Prostate gland (tissue), 2 donors: Measurements from ENCODE around the gene NDRG2.

Source experiments
- POLR2A ChIP-seq: fragments of 450-650 bp; IDR thresholded peaks from one replicate; pipeline ENCODE4 v1.6.1; 2016; ENCODE audit warnings: antibody characterized with exemption, mild to moderate bottlenecking
- POLR2AphosphoS5 ChIP-seq: sonication (generic); formaldehyde crosslinking; IDR thresholded peaks from one replicate; pipeline ENCODE4 v1.6.1; 2017; ENCODE audit warnings: antibody characterized with exemption
- TF ChIP-seq, protein P1 (sequence below), 4 experiments: fragments of 200-600 bp in 2 of 4; fragments of 450-650 bp in 2 of 4; sonication (generic) in 2 of 4; IDR thresholded peaks; 1 replicate in 3 of 4; 2 replicates in 1 of 4; pipeline ENCODE4 v1.5.1; 2016 to 2019; ENCODE audit warnings: antibody characterized with exemption in 4 of 4, mild to moderate bottlenecking in 2 of 4, moderate library complexity in 2 of 4

DNA sequence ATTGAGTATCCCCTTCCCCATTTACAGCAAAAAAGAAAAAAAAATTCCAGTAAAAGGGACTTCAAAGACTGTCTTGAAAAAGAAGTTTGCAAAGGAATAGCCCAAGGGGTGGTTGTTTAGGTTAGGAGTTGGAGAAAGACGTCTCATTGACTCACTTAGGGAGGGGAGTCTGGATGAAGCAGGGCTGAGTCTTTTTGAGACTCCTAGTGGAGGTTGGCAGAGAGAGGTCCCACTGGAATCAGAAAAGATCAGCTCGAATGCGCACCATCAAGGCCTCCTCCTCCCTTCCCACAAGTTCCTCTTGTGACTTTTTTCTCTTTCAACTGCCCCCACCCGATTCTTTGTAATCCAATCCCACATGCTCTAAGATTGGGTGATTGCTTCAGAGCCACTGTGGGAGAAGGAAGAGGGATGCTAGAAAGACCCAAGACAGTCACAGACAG lies 47.2 kb upstream of the NDRG2 start:
- TF ChIP-seq, protein P1, sequence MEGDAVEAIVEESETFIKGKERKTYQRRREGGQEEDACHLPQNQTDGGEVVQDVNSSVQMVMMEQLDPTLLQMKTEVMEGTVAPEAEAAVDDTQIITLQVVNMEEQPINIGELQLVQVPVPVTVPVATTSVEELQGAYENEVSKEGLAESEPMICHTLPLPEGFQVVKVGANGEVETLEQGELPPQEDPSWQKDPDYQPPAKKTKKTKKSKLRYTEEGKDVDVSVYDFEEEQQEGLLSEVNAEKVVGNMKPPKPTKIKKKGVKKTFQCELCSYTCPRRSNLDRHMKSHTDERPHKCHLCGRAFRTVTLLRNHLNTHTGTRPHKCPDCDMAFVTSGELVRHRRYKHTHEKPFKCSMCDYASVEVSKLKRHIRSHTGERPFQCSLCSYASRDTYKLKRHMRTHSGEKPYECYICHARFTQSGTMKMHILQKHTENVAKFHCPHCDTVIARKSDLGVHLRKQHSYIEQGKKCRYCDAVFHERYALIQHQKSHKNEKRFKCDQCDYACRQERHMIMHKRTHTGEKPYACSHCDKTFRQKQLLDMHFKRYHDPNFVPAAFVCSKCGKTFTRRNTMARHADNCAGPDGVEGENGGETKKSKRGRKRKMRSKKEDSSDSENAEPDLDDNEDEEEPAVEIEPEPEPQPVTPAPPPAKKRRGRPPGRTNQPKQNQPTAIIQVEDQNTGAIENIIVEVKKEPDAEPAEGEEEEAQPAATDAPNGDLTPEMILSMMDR (IDR thresholded peaks at IDR 0.05): no peak
- TF ChIP-seq POLR2A: no peak
- TF ChIP-seq POLR2AphosphoS5: no peak
